Activated CD4-positive, alpha-beta T cell treated with anti-CD3 and anti-CD28 coated beads for 36 hours (primary cell): ENCODE data around the gene P4HB. TPM values are rescaled to one million over a fixed set of nuclear protein-coding genes. Genes with fewer than 3 reads are reported as not detected.
A peak's percentile ranks its signal among the peaks of the same experiment; 100 is the strongest.

Experiments used
- ATAC-seq: fragments of 200-7000 bp; cut with Tn5 transposase; one replicate; pipeline ENCODE4 v1.10.0; 2021; ENCODE audit warnings: mild to moderate bottlenecking, moderate library complexity
- CTCF ChIA-PET: fragments of 350-600 bp; sonication (Branson Sonifier 250); formaldehyde crosslinking; loops from one replicate; lab custom pipeline; 2021; ENCODE audit warnings: antibody characterized with exemption; lab: Charles Lee
- POLR2A ChIA-PET: fragments of 350-600 bp; sonication (Branson Sonifier 250); formaldehyde crosslinking; loops from one replicate; lab custom pipeline; 2021; ENCODE audit warnings: antibody characterized with exemption, inconsistent platforms; lab: Charles Lee
- DNase-seq: peaks from one replicate; pipeline ENCODE4 v3.0.0-alpha.2; 2020
- H3K27ac Mint-ChIP-seq: one replicate; pipeline ENCODE4 v1.8.0; 2021; ENCODE audit warnings: mixed read lengths
- H3K27me3 Mint-ChIP-seq: one replicate; pipeline ENCODE4 v1.8.0; 2021; ENCODE audit warnings: mixed read lengths
- H3K36me3 Mint-ChIP-seq: one replicate; pipeline ENCODE4 v1.8.0; 2021; ENCODE audit warnings: low read depth, mixed read lengths
- H3K4me1 Mint-ChIP-seq: one replicate; pipeline ENCODE4 v1.8.0; 2021; ENCODE audit warnings: mixed read lengths
- H3K4me3 Mint-ChIP-seq: one replicate; pipeline ENCODE4 v1.8.0; 2021; ENCODE audit warnings: mild to moderate bottlenecking, moderate library complexity, mixed read lengths
- H3K9me3 Mint-ChIP-seq: one replicate; pipeline ENCODE4 v1.8.0; 2021; ENCODE audit warnings: low read depth, mixed read lengths
- intact Hi-C, 2 experiments: fragments of 100-400 bp; cut with DNase I in 1 of 2; cut with micrococcal nuclease in 1 of 2; formaldehyde crosslinking; loops; one replicate each; pipeline versions ENCODE4 v1.14.2 to v1.15.1; 2022 to 2024; cut with DNase I, micrococcal nuclease
- total RNA-seq, 2 experiments: library from RNA; stranded (reverse); gene quantifications; one replicate each; pipeline ENCODE4 v1.2.3, GENCODE V29; 2021

The P4HB gene
- total RNA-seq, 2 experiments from 2014 or later = 414 to 578 TPM

DNA sequence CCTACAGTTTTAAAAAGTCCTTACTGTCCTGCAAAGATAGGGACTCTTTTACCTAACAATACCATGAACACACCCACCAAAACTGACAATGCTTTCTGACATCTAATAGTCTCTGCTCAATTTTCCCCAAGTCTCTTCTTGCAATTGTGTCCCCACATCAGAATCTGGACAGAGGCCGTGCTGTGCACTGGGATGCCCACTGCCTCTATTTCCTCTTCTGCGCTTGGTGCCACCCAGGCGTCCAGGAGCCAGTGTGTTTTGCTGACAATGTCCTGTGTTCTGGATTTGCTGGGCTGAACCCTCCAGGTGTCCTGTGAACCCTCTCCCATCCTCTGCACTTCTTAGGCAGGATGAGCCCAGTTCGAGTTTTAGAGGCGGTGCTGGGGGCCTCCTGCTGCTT is 17.2 kb upstream of the P4HB start:
- Mint-ChIP-seq H3K36me3 (peaks cover 44% of the 10 kb centered on the region), H3K4me1 (peaks cover 22% of the 10 kb centered on the region), H3K9me3 (no peaks in the 10 kb centered on the region), H3K27me3 (no peaks in the 10 kb centered on the region), H3K4me3 (no peak overlapping the region), H3K27ac (no peak overlapping the region)
- ATAC-seq (no peak), DNase-seq (no peak)
- intact Hi-C loops = no loop called here
- ChIA-PET POLR2A (no interaction called here), CTCF (no interaction called here)

DNA sequence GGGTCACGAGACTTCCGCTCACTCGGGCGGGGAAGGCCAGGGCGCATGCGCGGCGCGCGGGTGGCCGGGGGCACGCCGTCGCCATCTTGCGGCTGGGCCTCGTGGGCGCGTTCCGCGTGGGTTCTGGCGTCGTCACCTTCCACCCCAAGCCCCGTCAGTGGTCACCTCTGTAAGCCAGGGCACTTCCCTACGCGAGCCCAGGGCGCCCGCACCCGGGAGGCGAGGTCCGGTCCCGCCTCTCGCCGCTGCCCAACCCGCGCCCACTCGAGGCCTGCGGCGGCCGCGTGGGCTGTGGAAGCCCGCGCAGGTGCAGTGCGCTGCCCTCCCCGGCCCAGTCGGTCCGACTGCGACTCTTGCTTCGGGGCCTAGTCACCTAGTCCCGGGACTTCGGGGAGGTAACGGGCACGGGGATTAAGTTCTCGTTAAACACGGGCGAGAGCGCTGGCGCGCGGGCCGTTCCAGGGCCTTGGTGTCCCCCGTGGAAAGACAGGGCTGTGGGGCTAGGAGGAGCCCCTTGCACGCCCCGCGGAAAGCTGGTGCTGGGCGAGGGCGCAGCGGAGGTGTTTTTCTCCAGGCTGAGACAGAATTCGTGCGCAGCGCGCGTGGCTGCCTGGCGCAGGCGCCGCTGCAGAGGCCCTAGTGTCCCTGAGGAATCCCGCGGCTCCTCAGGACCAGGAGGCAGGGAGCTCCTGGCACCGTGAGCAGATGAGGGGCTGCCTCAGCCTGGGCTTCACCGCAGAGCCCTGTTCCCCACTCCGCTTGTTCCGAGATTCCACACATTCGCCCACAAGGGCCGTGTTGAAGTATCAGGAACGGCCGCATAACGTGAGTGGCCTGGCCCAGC is 11.3 kb upstream of the P4HB start:
- Mint-ChIP-seq H3K36me3 (peaks cover 27% of the 10 kb centered on the region), H3K27ac (peak overlapping the region; percentile 92), H3K4me3 (peak overlapping the region; percentile 81), H3K9me3 (no peaks in the 10 kb centered on the region), H3K4me1 (peaks cover 34% of the 10 kb centered on the region), H3K27me3 (no peaks in the 10 kb centered on the region)
- no peak for ATAC-seq
- DNase-seq = peak; percentile 98
- CTCF ChIA-PET = interaction anchor here (0.8 to 1.0 kb wide), 2 partner anchors 45 to 57 kb away, joined by 4 read pairs; no protein-coding TSS in a partner anchor
- POLR2A ChIA-PET = interaction anchor here (0.5 to 0.7 kb wide), 3 partner anchors 25 to 475 kb away, joined by 4 to 6 read pairs (median 4); no protein-coding TSS in a partner anchor
- intact Hi-C loops = loop anchor here (1.0 to 2.0 kb wide), 10 partner anchors 10 to 625 kb away; partner anchors contain the start of genes ALYREF (in 2 of the 2), ANAPC11 (in 2 of the 2), ASPSCR1 (in 1 of the 2) and FASN (in 1 of the 2)

DNA sequence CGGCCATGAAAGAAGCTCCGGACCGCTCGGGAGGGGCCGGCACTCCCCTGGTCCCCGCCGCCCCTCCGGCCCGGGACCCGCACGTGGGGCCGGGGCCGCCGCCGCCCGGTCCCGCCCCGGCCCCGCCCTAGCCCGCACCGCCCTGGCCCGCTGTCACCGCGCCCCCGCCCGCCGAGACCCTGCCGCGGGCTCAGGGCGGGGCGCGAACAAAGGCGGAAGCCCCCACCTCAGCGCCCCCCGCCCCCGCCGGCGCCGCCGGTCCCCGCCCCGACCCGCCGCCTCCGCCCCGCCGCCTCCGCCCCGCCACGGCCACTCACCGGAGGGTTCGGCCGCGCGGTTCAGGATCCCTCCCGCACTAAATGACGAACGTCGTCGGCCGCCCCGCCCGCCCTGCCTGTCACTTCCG is 10.6 kb upstream of the P4HB start, which contains the start of gene ARHGDIA:
Gene ARHGDIA (minus strand): TSS at position 357 of the 406 bp plus-strand sequence. CDS start 1,407 bp downstream, outside the sequence.
- ATAC-seq (peak; percentile 45), DNase-seq (no peak)
- peak within 1 kb of the TSS; percentile 87 for H3K4me3 Mint-ChIP-seq
- intact Hi-C loops = loop anchor here (1.0 to 2.0 kb wide), 11 partner anchors 10 to 626 kb away; partner anchors contain the start of genes ALYREF (in 2 of the 2), ANAPC11 (in 2 of the 2), ASPSCR1 (in 1 of the 2) and FASN (in 1 of the 2)
- peaks cover 34% of the 10 kb centered on the region for H3K4me1 Mint-ChIP-seq
- ChIA-PET CTCF (interaction anchor here (2.6 kb wide), 1 partner anchor 15 kb away, joined by 14 read pairs; no protein-coding TSS in a partner anchor), POLR2A (interaction anchor here (1.2 kb wide), 1 partner anchor 46 kb away, joined by 6 read pairs; no protein-coding TSS in a partner anchor)
- no peaks in the 10 kb centered on the region for H3K27me3 Mint-ChIP-seq
- peak within 1 kb of the TSS; percentile 92 for H3K27ac Mint-ChIP-seq
- H3K9me3 Mint-ChIP-seq = no peaks in the 10 kb centered on the region
- H3K36me3 Mint-ChIP-seq = peaks cover 33% of the 10 kb centered on the region

DNA sequence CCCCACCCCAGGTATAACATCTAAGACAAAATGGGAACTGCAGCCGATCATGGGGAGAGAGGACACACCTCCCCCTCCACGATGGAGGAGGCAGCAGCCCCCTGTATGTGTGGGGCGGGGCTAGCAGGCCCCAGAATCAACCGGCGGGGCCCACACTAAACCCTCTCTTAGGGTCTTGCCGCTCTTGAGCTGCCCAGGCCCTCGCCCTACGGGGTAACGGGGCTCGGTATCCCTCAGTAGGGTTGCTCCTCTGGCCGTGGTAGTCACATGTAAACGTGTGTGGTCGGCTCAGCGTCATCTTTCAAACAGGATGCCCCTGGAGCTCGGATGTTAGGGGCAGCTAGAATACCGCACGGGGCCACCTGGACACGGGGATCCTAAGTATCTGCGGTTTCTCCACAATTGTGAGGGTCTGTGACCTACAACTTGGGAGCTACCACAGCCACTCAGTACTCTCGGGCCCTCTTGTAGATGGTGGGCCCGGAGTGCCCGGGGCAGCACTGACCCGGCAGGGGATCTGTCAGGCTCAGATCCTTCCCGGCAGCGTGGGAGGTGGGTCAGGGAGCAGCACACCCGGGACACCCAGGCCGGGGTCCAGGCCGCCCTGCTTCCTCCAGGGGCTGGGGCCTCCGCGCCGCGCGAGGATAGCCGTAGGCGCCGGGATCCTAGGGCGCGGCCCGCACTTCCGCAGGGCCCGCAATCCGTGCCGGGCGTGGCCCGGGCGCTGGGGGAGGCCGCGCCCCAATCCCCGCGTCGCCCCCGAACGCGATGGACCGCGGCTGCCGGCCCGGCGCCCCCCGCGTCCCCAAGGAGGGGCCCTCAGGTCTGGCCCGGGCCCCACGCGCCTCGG is 10.0 kb upstream of the P4HB start:
- H3K4me1 Mint-ChIP-seq = peaks cover 36% of the 10 kb centered on the region
- H3K27me3 Mint-ChIP-seq = no peaks in the 10 kb centered on the region
- no peaks in the 10 kb centered on the region for H3K9me3 Mint-ChIP-seq
- peak; percentile 14 for ATAC-seq
- CTCF ChIA-PET = interaction anchor here (0.7 to 2.6 kb wide), 8 partner anchors 9 to 717 kb away, joined by 3 to 14 read pairs (median 3); partner anchors contain the start of genes ALYREF, ANAPC11 and P4HB
- H3K4me3 Mint-ChIP-seq = peak overlapping the region; percentile 87
- H3K36me3 Mint-ChIP-seq = peaks cover 38% of the 10 kb centered on the region
- POLR2A ChIA-PET = interaction anchor here (1.2 to 1.6 kb wide), 3 partner anchors 9 to 47 kb away, joined by 4 to 6 read pairs (median 6); no protein-coding TSS in a partner anchor
- DNase-seq = peak; percentile 65
- peak overlapping the region; percentile 84 for H3K27ac Mint-ChIP-seq
- intact Hi-C loops = loop anchor here (1.0 to 2.0 kb wide), 4 partner anchors 10 to 626 kb away; partner anchors contain the start of genes P4HB (in 1 of the 2) and PCYT2 (in 1 of the 2)

DNA sequence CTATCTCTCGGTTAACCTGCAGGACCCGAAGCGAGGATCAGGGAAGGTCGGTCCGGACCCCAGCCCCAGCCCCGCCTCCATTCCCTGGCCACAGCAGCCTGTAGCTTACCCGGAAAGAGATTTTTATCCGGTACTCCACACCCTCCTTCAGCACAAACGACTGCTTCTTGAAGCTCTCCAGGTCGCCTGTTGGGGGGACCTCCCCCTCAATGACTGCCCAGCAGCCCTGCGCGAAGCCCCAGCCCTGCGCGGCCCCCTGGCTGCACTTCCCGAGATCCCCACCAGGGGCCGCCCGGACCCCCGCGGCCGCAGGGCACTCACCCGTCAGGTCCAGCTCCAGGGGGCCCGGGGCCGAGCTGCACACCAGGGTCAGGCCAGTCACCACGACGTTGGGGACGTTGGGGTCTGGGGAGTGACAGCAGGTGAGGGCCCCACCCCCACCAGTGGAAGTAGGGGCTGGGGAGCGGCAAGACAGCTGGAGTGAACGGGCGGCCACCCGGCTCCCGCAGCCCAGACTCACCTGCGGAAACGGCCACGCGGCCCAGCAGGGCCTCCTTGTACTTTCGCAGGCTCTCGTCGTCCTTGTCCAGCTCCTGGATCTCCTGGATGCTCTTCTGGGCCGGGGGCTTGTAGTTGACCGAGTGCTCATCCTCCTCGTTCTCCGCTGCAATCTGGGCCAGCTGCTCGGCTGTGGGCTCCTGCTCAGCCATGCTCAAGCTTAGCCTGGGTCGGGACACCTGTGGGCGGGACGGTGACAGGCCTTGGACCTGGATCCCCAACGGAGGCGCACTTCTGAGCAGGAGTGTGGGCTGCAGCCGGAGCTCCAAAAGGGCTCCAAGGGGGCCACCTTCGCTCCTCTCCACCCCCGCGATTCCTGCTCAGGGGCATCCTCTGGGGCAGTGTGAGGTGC is 9.1 kb upstream of the P4HB start:
- peaks cover 34% of the 10 kb centered on the region for H3K4me1 Mint-ChIP-seq
- CTCF ChIA-PET = interaction anchor here (0.6 to 2.6 kb wide), 8 partner anchors 8 to 645 kb away, joined by 3 to 14 read pairs (median 3); partner anchors contain the start of genes ALYREF, ANAPC11 and P4HB

DNA sequence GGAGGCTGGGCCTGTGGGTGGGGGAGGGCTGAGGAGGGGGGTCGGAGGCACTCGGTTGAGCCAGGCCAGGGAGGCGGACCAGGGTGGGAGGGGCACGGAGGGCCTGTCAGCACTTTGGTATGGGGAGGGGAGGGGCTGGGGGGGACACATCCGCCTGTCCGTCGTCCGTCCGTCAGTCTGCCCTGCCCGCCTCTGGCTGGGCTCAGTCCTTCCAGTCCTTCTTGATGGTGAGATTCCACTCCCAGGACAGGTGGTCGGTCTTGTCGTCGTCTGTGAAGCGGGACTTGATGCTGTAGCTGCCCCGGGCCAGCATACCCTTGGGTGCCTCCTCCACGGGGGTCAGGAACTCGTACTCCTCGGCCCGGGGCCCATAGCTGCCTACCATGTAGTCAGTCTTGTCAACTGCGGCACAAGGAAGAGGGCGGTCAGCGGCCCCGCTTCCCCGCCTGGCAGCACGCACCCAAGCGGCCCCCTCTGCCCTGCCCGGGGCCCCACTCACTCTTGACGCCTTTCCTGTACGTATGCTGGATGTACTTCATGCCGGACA is 8.4 kb upstream of the P4HB start:
- Mint-ChIP-seq H3K9me3 (no peaks in the 10 kb centered on the region), H3K27ac (peak overlapping the region; percentile 42), H3K4me3 (peak overlapping the region; percentile 87), H3K4me1 (peaks cover 32% of the 10 kb centered on the region), H3K36me3 (peaks cover 46% of the 10 kb centered on the region), H3K27me3 (no peaks in the 10 kb centered on the region)
- ATAC-seq (no peak), DNase-seq (peak; percentile 54)
- CTCF ChIA-PET = interaction anchor here (0.6 to 2.6 kb wide), 3 partner anchors 17 to 646 kb away, joined by 3 to 14 read pairs (median 3); no protein-coding TSS in a partner anchor
- POLR2A ChIA-PET = no interaction called here
- intact Hi-C loops = no loop called here

More for the DNA sequence above, 9.1 kb upstream of the P4HB start:
- Mint-ChIP-seq H3K9me3 (no peaks in the 10 kb centered on the region), H3K4me3 (peak overlapping the region; percentile 87), H3K27ac (peak overlapping the region; percentile 84), H3K36me3 (peaks cover 41% of the 10 kb centered on the region), H3K27me3 (no peaks in the 10 kb centered on the region)
- ATAC-seq = no peak
- POLR2A ChIA-PET = interaction anchor here (1.2 to 1.6 kb wide), 3 partner anchors 8 to 47 kb away, joined by 4 to 6 read pairs (median 6); no protein-coding TSS in a partner anchor
- peak; percentile 66 for DNase-seq
- intact Hi-C loops = loop anchor here (1.0 to 2.0 kb wide), 4 partner anchors 9 to 627 kb away; partner anchors contain the start of genes P4HB (in 1 of the 2) and PCYT2 (in 1 of the 2)

DNA sequence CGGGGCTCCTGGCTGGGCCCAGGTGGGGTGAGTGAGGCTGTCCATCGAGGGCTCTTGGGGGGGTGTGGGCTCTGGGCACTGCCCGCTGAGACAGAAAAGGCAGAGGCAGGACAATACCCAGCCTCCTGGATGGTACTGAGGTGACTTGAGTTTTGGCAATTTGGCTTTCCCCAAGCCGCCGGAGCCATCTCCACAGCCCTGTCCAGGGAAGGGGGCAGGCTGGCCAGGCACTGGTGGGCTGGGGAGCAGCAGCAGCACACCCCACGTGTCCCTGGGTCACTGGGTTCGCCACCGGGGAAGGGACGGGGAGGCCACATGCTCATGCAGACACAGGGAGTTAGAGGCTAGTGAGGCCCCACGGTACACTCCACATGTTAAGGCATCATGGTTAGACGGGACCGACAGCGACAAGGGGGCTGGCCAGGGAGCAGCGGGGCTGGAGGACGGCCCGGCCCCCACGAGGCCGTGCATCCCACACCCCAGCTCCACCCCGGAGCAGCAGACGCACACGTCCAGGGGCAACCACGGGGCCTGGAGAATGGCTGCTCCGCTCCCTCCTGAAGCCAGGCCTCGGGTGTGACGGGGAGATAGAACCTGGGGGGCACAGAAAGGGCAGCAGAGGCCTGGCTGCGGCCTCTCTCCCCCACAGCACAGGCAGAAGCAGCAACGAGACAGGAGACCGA is 7.8 kb upstream of the P4HB start:
- H3K36me3 Mint-ChIP-seq = peaks cover 50% of the 10 kb centered on the region
- H3K9me3 Mint-ChIP-seq = no peaks in the 10 kb centered on the region
- no peaks in the 10 kb centered on the region for H3K27me3 Mint-ChIP-seq
- peaks cover 32% of the 10 kb centered on the region for H3K4me1 Mint-ChIP-seq
- DNase-seq (peak; percentile 45), ATAC-seq (no peak)
- ChIA-PET POLR2A (no interaction called here), CTCF (interaction anchor here (2.6 kb wide), 1 partner anchor 18 kb away, joined by 14 read pairs; no protein-coding TSS in a partner anchor)
- intact Hi-C loops = no loop called here
- peak overlapping the region; percentile 42 for H3K27ac Mint-ChIP-seq
- H3K4me3 Mint-ChIP-seq = peak overlapping the region; percentile 87

DNA sequence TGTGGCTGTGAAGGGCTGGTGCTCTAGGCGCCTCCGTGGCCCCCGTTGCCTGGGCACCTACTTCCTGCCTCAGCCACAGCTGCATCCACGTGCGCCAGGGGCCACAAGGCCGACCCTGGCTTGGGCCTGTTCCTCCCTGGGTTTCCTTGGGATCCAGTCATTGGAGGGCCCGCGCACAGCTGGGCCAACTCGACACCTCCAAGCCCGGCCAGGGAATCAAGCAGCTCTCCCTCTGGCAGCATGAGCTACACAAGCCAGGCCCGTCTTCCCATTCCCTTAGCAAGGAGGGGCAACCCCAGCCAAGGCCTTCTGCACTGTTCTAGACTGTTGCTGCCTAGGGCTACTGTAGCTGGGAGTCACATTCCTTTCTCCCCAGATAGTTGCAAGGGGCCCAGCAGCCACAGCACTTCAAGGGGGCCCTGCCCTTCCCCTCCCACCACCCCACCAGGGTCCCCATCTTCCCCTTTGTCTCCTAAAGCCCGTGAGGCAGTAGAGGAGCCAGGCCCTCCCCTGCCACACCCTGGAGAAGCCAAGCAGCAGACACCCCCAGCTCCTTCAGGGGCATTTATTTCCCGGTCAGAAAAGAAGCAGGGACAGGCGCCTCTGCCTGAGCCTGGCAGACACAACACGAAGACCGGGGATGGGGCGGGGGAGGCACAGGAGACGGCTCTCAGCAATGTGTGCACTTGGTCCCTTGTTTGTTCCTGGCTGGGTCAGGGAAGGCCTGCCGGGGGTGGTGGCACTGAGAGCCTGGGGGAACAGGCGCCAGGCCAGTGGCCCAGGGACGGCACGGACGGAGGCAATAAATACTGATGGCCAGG is 7.0 kb upstream of the P4HB start:
- POLR2A ChIA-PET = no interaction called here

More for the DNA sequence above, 7.0 kb upstream of the P4HB start:
- CTCF ChIA-PET = no interaction called here
- DNase-seq (peak; percentile 56), ATAC-seq (peak; percentile 2)
- peak overlapping the region; percentile 67 for H3K27ac Mint-ChIP-seq
- no peaks in the 10 kb centered on the region for H3K27me3 Mint-ChIP-seq
- no peaks in the 10 kb centered on the region for H3K9me3 Mint-ChIP-seq
- H3K4me1 Mint-ChIP-seq = peaks cover 33% of the 10 kb centered on the region
- intact Hi-C loops = no loop called here
- H3K4me3 Mint-ChIP-seq = peak overlapping the region; percentile 87
- H3K36me3 Mint-ChIP-seq = peaks cover 51% of the 10 kb centered on the region
